Activated naive CD4-positive, alpha-beta T cell treated with anti-CD3 and anti-CD28 coated beads for 36 hours (primary cell): ENCODE results near the gene PRM2. TPM values are rescaled to one million over a fixed set of nuclear protein-coding genes. Genes with fewer than 3 reads are reported as not detected.

Experiments used
- CTCF ChIA-PET: fragments of 350-600 bp; sonication (Branson Sonifier 250); formaldehyde crosslinking; loops from one replicate; lab custom pipeline; 2021; ENCODE audit warnings: antibody characterized with exemption; lab: Charles Lee
- DNase-seq: peaks from one replicate; pipeline ENCODE4 v3.0.0-alpha.2; 2020
- H3K27ac Mint-ChIP-seq: one replicate; pipeline ENCODE4 v1.8.0; 2021; ENCODE audit warnings: mild to moderate bottlenecking, mixed read lengths
- H3K27me3 Mint-ChIP-seq: one replicate; pipeline ENCODE4 v1.8.0; 2021; ENCODE audit warnings: low read depth, mixed read lengths
- H3K36me3 Mint-ChIP-seq: one replicate; pipeline ENCODE4 v1.8.0; 2021; ENCODE audit warnings: low read depth, mixed read lengths
- H3K4me1 Mint-ChIP-seq: one replicate; pipeline ENCODE4 v1.8.0; 2021; ENCODE audit warnings: low read depth, mixed read lengths
- H3K4me3 Mint-ChIP-seq: one replicate; pipeline ENCODE4 v1.8.0; 2021; ENCODE audit warnings: mild to moderate bottlenecking, moderate library complexity, mixed read lengths
- H3K9me3 Mint-ChIP-seq: one replicate; pipeline ENCODE4 v1.8.0; 2021; ENCODE audit warnings: mixed read lengths
- intact Hi-C: fragments of 100-400 bp; cut with micrococcal nuclease; formaldehyde crosslinking; loops from one replicate; pipeline ENCODE4 v1.15.1; 2023
- total RNA-seq, 2 experiments: library from RNA; stranded (reverse); gene quantifications; one replicate each; pipeline ENCODE4 v1.2.3, GENCODE V29; 2021

The PRM2 gene, protein sequence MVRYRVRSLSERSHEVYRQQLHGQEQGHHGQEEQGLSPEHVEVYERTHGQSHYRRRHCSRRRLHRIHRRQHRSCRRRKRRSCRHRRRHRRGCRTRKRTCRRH
- not detected for total RNA-seq

GRCh38 chr16:11276143-11276895 is at the start of gene PRM2:
PRM2 (minus strand) TSS chr16:11276480; CDS start chr16:11276370, 110 bp downstream.
- Mint-ChIP-seq H3K27me3 (no peaks in the 10 kb centered on the region), H3K4me3 (no peak within 1 kb of the TSS), H3K9me3 (no peaks in the 10 kb centered on the region), H3K36me3 (no peaks in the 10 kb centered on the region), H3K27ac (no peak within 1 kb of the TSS), H3K4me1 (peaks cover 1% of the 10 kb centered on the region)
- intact Hi-C loops: no loop called here
- CTCF ChIA-PET: no interaction called here
- no peak for DNase-seq

DNA sequence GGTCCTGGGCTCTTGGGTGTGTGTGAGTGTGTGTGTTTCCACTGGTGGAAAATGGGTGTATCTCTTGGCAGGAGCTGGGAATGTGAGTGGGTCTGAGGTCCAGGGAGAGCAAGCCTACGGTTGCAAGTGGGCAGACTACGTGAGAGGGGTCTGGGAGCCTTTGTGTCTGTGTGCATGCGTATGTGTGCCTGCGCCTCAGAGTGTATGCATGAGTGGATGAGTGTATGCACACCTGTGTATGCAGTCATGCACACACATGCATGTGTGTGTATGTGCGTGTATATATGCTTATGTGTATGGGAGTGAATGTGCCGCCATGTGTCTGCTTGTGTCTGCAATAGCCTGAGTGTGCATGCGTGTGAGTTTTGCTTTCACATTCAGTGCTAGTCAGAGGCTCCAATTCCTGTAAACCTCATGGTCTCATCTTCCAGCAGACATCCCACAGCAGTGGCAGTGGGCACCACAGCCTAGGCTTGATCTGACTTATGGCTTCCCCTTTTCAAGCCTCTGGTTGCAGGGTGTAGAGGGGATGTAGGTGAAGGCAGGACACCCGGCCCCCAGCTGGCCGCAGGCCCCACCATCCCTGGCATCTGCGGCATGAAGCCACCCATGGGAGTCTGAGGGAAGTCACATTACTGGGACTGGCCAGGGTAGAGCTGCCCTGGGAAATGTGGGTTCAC is 49.3 kb upstream of the PRM2 start:
- CTCF ChIA-PET: interaction anchor here (0.6 to 1.4 kb wide), 3 partner anchors 37 to 1117 kb away, joined by 3 to 7 read pairs (median 3); no protein-coding TSS in a partner anchor
- Mint-ChIP-seq H3K4me1 (peaks cover 47% of the 10 kb centered on the region), H3K27me3 (no peaks in the 10 kb centered on the region), H3K27ac (peak overlapping the region; percentile 19), H3K4me3 (no peak overlapping the region), H3K36me3 (no peaks in the 10 kb centered on the region), H3K9me3 (no peaks in the 10 kb centered on the region)
- DNase-seq: peak; percentile 58
- intact Hi-C loops: no loop called here

DNA sequence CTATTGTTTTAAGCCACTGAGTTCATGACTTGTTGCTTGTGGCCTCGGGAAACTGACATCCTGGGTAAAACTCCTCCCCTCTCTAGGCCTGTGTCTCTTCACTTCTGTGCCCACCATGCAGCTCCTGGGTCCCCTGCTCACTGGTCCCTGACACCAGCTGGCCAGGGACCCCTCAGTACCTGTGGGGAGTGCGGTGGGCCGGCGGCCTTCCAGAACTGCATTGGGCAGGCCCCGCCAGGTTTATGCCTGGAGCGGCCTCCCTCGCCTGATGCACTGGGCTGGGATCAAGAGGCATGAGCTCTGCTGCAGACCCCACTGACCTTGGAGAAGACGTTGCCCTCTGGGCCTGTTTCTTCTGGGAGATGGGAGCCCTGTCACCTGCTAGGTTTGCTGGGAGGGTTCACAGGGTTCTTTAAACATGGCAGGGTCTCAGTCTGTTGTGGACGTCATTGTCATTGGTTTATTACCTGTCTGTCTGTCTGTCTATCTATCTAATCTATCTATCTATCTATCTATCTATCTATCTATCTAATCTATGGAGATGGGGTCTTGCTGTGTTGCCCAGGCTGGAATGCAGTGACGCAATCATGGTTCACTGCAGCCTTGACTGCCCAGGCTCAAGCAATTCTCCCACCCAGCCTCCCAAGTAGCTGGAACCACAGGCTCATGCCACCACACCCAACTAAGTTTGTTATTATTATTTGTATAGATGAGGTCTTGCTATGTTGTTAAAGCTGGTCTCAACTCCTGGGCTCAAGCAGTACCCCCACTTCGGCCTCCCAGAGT is 47.5 kb upstream of the PRM2 start:
- intact Hi-C loops: no loop called here
- Mint-ChIP-seq H3K27me3 (no peaks in the 10 kb centered on the region), H3K36me3 (no peaks in the 10 kb centered on the region), H3K4me1 (peaks cover 37% of the 10 kb centered on the region), H3K27ac (no peak overlapping the region), H3K4me3 (no peak overlapping the region), H3K9me3 (no peaks in the 10 kb centered on the region)
- no peak for DNase-seq
- CTCF ChIA-PET: interaction anchor here (0.6 to 1.7 kb wide), 3 partner anchors 33 to 83 kb away, joined by 3 read pairs; no protein-coding TSS in a partner anchor

GRCh38 chr16:11322823-11323222 is 46.5 kb upstream of the PRM2 start:
- no peak for DNase-seq
- CTCF ChIA-PET: interaction anchor here (0.6 to 1.7 kb wide), 3 partner anchors 34 to 84 kb away, joined by 3 read pairs; no protein-coding TSS in a partner anchor
- no peak overlapping the region for H3K4me3 Mint-ChIP-seq
- H3K4me1 Mint-ChIP-seq: peaks cover 27% of the 10 kb centered on the region
- no peaks in the 10 kb centered on the region for H3K9me3 Mint-ChIP-seq
- no peak overlapping the region for H3K27ac Mint-ChIP-seq
- intact Hi-C loops: no loop called here
- no peaks in the 10 kb centered on the region for H3K36me3 Mint-ChIP-seq
- no peaks in the 10 kb centered on the region for H3K27me3 Mint-ChIP-seq

DNA sequence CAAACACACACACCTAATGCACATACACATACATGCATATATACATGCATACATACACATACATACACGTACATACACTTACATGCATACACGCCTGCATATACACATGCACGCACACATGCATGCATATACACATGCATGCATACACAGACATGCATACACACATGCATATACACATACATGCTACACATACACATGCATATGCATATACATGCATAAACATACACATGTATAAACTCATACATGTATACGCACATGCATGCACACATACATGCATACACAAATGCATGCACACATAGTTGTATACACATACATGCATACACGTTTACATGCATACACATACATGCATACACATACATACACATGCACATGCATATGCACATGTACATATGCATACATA is 45.4 kb upstream of the PRM2 start:
- Mint-ChIP-seq H3K4me1 (peaks cover 17% of the 10 kb centered on the region), H3K27ac (no peak overlapping the region), H3K36me3 (no peaks in the 10 kb centered on the region), H3K27me3 (no peaks in the 10 kb centered on the region), H3K4me3 (no peak overlapping the region), H3K9me3 (no peaks in the 10 kb centered on the region)
- intact Hi-C loops: no loop called here
- CTCF ChIA-PET: no interaction called here
- DNase-seq: no peak

- H3K4me1 Mint-ChIP-seq: peaks cover 4% of the 10 kb centered on the region
- H3K27ac Mint-ChIP-seq: no peak overlapping the region
- intact Hi-C loops: no loop called here
- no peaks in the 10 kb centered on the region for H3K36me3 Mint-ChIP-seq
- no peaks in the 10 kb centered on the region for H3K27me3 Mint-ChIP-seq
- CTCF ChIA-PET: interaction anchor here (1.6 kb wide), 1 partner anchor 52 kb away, joined by 3 read pairs; no protein-coding TSS in a partner anchor
- no peaks in the 10 kb centered on the region for H3K9me3 Mint-ChIP-seq
- H3K4me3 Mint-ChIP-seq: no peak overlapping the region
- no peak for DNase-seq
Observed at GRCh38 chr16:11320170-11320569, 43.9 kb upstream of the PRM2 start.

GRCh38 chr16:11319529-11320146 is 43.4 kb upstream of the PRM2 start:
- Mint-ChIP-seq H3K4me1 (no peaks in the 10 kb centered on the region), H3K9me3 (no peaks in the 10 kb centered on the region), H3K27me3 (no peaks in the 10 kb centered on the region), H3K36me3 (no peaks in the 10 kb centered on the region), H3K27ac (no peak overlapping the region), H3K4me3 (no peak overlapping the region)
- intact Hi-C loops: no loop called here
- no peak for DNase-seq
- CTCF ChIA-PET: interaction anchor here (0.6 to 1.6 kb wide), 2 partner anchors 52 to 498 kb away, joined by 3 read pairs; no protein-coding TSS in a partner anchor

GRCh38 chr16:11318817-11319216 is 42.5 kb upstream of the PRM2 start:
- H3K9me3 Mint-ChIP-seq: no peaks in the 10 kb centered on the region
- H3K27me3 Mint-ChIP-seq: no peaks in the 10 kb centered on the region
- no peak overlapping the region for H3K27ac Mint-ChIP-seq
- H3K36me3 Mint-ChIP-seq: no peaks in the 10 kb centered on the region
- no peaks in the 10 kb centered on the region for H3K4me1 Mint-ChIP-seq
- CTCF ChIA-PET: interaction anchor here (0.7 to 1.6 kb wide), 2 partner anchors 36 to 53 kb away, joined by 3 read pairs; no protein-coding TSS in a partner anchor
- H3K4me3 Mint-ChIP-seq: no peak overlapping the region
- intact Hi-C loops: no loop called here
- no peak for DNase-seq

- H3K36me3 Mint-ChIP-seq: no peaks in the 10 kb centered on the region
- no peak overlapping the region for H3K27ac Mint-ChIP-seq
Observed at GRCh38 chr16:11316331-11317015, 40.2 kb upstream of the PRM2 start.

DNA sequence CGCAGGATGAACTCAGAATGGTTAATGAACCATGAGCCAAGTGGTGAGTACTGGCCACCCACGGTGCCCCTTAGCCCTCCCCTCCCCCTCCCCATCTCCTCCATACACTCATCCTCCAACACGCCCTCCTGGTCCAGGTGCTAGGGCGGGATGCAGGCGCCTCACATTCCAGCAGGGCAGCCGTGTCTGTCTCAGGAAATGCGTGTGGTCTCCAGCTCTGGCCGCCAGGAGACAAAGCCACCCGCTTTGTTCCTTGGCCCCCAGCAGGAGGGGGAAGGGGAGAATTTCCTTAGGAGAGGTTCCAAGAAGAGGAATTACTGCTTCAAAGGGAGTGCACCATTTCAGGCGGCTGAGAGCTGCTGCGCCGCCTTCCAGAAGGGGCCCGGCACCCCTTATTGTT is 39.2 kb upstream of the PRM2 start:
- no peak for DNase-seq
- Mint-ChIP-seq H3K36me3 (no peaks in the 10 kb centered on the region), H3K27me3 (no peaks in the 10 kb centered on the region), H3K27ac (no peak overlapping the region), H3K4me3 (no peak overlapping the region), H3K4me1 (peaks cover 26% of the 10 kb centered on the region), H3K9me3 (no peaks in the 10 kb centered on the region)
- CTCF ChIA-PET: no interaction called here
- intact Hi-C loops: no loop called here

More at GRCh38 chr16:11316331-11317015, 40.2 kb upstream of the PRM2 start:
- CTCF ChIA-PET: no interaction called here
- Mint-ChIP-seq H3K4me3 (no peak overlapping the region), H3K4me1 (peaks cover 17% of the 10 kb centered on the region), H3K27me3 (no peaks in the 10 kb centered on the region), H3K9me3 (no peaks in the 10 kb centered on the region)
- intact Hi-C loops: no loop called here
- no peak for DNase-seq

GRCh38 chr16:11314309-11314894 is 38.1 kb upstream of the PRM2 start:
- H3K27ac Mint-ChIP-seq: no peak overlapping the region
- intact Hi-C loops: loop anchor here (5.0 kb wide), 1 partner anchor 57 kb away; the partner anchor contains the start of gene SOCS1
- no peak overlapping the region for H3K4me3 Mint-ChIP-seq
- H3K4me1 Mint-ChIP-seq: peaks cover 33% of the 10 kb centered on the region
- CTCF ChIA-PET: interaction anchor here (1.0 kb wide), 1 partner anchor 328 kb away, joined by 3 read pairs; no protein-coding TSS in a partner anchor
- H3K9me3 Mint-ChIP-seq: no peaks in the 10 kb centered on the region
- no peaks in the 10 kb centered on the region for H3K36me3 Mint-ChIP-seq
- no peaks in the 10 kb centered on the region for H3K27me3 Mint-ChIP-seq
- DNase-seq: no peak
